ENCODE results near the gene LUZP2.

Gene LUZP2

DNA sequence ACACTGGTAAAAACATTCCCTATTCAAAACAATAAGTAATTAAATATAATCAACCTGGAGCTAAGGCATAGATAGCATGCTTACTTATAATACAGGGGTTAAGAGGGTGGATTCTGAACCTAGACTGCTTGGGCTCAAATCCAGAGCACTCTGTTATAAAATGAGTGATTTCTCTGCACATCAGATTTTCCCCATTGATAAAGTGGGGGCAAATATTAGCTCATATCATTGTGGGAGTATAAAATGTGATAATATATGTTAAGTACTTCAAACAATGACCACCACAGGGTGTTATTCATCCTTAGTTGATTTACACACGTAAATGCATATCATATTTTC, 139.4 kb downstream of the LUZP2 start:
- no peak overlapping the region for H3K4me3 ChIP-seq (ENCODE audit: low read length)
- no peaks in the 10 kb centered on the region for H3K9me2 ChIP-seq (replicated peaks; ENCODE audit: control insufficient read depth, low read length)
- no peaks in the 10 kb centered on the region for H4K20me1 ChIP-seq (ENCODE audit: control insufficient read depth, insufficient read depth, low read depth, low read length)
- TF ChIP-seq, protein P1, sequence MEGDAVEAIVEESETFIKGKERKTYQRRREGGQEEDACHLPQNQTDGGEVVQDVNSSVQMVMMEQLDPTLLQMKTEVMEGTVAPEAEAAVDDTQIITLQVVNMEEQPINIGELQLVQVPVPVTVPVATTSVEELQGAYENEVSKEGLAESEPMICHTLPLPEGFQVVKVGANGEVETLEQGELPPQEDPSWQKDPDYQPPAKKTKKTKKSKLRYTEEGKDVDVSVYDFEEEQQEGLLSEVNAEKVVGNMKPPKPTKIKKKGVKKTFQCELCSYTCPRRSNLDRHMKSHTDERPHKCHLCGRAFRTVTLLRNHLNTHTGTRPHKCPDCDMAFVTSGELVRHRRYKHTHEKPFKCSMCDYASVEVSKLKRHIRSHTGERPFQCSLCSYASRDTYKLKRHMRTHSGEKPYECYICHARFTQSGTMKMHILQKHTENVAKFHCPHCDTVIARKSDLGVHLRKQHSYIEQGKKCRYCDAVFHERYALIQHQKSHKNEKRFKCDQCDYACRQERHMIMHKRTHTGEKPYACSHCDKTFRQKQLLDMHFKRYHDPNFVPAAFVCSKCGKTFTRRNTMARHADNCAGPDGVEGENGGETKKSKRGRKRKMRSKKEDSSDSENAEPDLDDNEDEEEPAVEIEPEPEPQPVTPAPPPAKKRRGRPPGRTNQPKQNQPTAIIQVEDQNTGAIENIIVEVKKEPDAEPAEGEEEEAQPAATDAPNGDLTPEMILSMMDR (IDR thresholded peaks at IDR 0.05; ENCODE audit: low read depth, low read length, poor library complexity, severe bottlenecking), result no peak
- TF ChIP-seq EZH2phosphoT487 (IDR thresholded peaks at IDR 0.05; ENCODE audit: borderline replicate concordance, low read length), result no peak
- no peak overlapping the region for H3K4me2 ChIP-seq (ENCODE audit: low read length)
- H3K4me1 ChIP-seq (ENCODE audit: control insufficient read depth, low read length), result no peaks in the 10 kb centered on the region
- H3K27me3 ChIP-seq (ENCODE audit: control insufficient read depth, low read length), result no peaks in the 10 kb centered on the region
- H3K27ac ChIP-seq (ENCODE audit: low read depth, low read length), result no peak overlapping the region
- no peaks in the 10 kb centered on the region for H3K36me3 ChIP-seq (ENCODE audit: control insufficient read depth, low read length)
- H3F3A ChIP-seq (ENCODE audit: control insufficient read depth, insufficient read depth), result no peaks in the 10 kb centered on the region
- no peaks in the 10 kb centered on the region for H3K79me2 ChIP-seq (ENCODE audit: control insufficient read depth, low read length)
- H3K9me3 ChIP-seq (ENCODE audit: control insufficient read depth, insufficient read depth, low read length), result no peaks in the 10 kb centered on the region

DNA sequence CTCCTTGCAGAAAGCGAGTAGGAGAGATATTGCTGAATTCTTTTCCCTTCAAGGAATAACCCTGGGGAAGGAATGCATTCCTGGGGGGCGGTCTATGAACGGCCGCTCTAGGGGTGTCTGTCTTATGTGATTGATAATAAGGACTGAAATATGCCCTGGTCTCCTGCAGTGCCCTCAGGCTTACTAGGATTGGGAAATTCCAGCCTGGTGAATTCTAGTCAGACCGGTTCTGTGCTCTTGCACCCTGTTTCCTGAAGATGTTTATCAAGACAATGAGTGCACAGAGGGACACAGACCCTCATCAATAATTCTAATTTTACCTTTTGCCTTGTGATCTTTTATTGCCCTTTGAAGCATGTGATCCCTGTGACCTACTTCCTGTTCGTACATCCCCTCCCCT, 140.7 kb downstream of the LUZP2 start:
- Histone ChIP-seq H3K27me3 (ENCODE audit: control insufficient read depth, low read length) (no peaks in the 10 kb centered on the region), H3K79me2 (ENCODE audit: control insufficient read depth, low read length) (no peaks in the 10 kb centered on the region), H3K4me2 (ENCODE audit: low read length) (no peak overlapping the region), H3K36me3 (ENCODE audit: control insufficient read depth, low read length) (no peaks in the 10 kb centered on the region), H3K9me2 (replicated peaks; ENCODE audit: control insufficient read depth, low read length) (no peaks in the 10 kb centered on the region), H3K27ac (ENCODE audit: low read depth, low read length) (no peak overlapping the region), H4K20me1 (ENCODE audit: control insufficient read depth, insufficient read depth, low read depth, low read length) (no peaks in the 10 kb centered on the region), H3K9me3 (ENCODE audit: control insufficient read depth, insufficient read depth, low read length) (no peaks in the 10 kb centered on the region), H3K4me1 (ENCODE audit: control insufficient read depth, low read length) (no peaks in the 10 kb centered on the region), H3F3A (ENCODE audit: control insufficient read depth, insufficient read depth) (no peaks in the 10 kb centered on the region), H3K4me3 (ENCODE audit: low read length) (no peak overlapping the region)
- TF ChIP-seq, protein P1 (IDR thresholded peaks at IDR 0.05; ENCODE audit: low read depth, low read length, poor library complexity, severe bottlenecking), result no peak

DNA sequence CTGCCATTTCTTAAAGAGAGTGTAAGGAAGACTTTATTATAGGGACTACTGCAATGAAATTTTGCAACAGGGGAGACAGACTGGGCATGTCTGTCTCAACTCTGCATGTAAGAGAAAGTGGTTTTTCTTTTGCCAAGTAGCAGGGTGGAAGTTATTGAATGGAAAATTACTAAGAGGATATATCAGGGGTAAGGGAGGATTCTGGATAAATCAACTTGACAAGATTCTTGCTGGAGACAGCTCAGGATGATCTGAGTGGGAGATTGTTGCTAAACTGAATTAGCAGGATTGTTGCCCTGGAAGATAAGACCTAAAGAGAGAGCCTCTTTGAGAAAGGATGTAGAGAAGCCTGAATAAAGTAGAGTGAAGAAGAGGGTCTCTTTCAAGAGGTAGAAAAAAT, 145.8 kb downstream of the LUZP2 start:
- H3K27ac ChIP-seq (ENCODE audit: low read depth, low read length), result no peak overlapping the region
- no peak for TF ChIP-seq EZH2phosphoT487 (IDR thresholded peaks at IDR 0.05; ENCODE audit: borderline replicate concordance, low read length)
- TF ChIP-seq, protein P1 (IDR thresholded peaks at IDR 0.05; ENCODE audit: low read depth, low read length, poor library complexity, severe bottlenecking), result no peak
- no peaks in the 10 kb centered on the region for H3K9me2 ChIP-seq (replicated peaks; ENCODE audit: control insufficient read depth, low read length)

DNA sequence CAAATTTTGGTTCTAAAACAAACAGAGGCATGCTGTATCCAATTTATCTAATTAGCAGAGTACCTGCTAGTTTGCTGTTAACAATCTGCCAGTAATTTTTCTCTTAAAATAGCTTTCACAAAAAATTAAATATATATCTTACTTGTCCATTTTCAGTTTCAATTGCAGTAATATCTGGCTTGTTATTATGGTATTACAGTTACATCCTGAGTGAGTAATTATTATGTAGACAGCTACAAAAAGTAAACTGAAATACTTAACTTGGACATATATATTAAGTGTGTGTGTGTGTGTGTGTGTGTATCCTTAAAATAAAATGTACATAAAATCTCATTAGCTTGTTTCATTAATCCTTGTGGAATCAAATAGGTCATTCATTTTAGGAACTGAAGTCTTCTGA, 148.7 kb downstream of the LUZP2 start:
- no peaks in the 10 kb centered on the region for H3K79me2 ChIP-seq (ENCODE audit: control insufficient read depth, low read length)
- no peaks in the 10 kb centered on the region for H3F3A ChIP-seq (ENCODE audit: control insufficient read depth, insufficient read depth)
- H3K36me3 ChIP-seq (ENCODE audit: control insufficient read depth, low read length), result no peaks in the 10 kb centered on the region
- no peaks in the 10 kb centered on the region for H4K20me1 ChIP-seq (ENCODE audit: control insufficient read depth, insufficient read depth, low read depth, low read length)
- H3K9me3 ChIP-seq (ENCODE audit: control insufficient read depth, insufficient read depth, low read length), result no peaks in the 10 kb centered on the region
- no peaks in the 10 kb centered on the region for H3K4me1 ChIP-seq (ENCODE audit: control insufficient read depth, low read length)
- no peak overlapping the region for H3K27ac ChIP-seq (ENCODE audit: low read depth, low read length)
- H3K9me2 ChIP-seq (replicated peaks; ENCODE audit: control insufficient read depth, low read length), result no peaks in the 10 kb centered on the region
- no peaks in the 10 kb centered on the region for H3K27me3 ChIP-seq (ENCODE audit: control insufficient read depth, low read length)
- no peak overlapping the region for H3K4me2 ChIP-seq (ENCODE audit: low read length)
- no peak overlapping the region for H3K4me3 ChIP-seq (ENCODE audit: low read length)
- TF ChIP-seq, protein P1 (IDR thresholded peaks at IDR 0.05; ENCODE audit: low read depth, low read length, poor library complexity, severe bottlenecking), result no peak
- no peak for TF ChIP-seq EZH2phosphoT487 (IDR thresholded peaks at IDR 0.05; ENCODE audit: borderline replicate concordance, low read length)

More for the DNA sequence above, 145.8 kb downstream of the LUZP2 start:
- Histone ChIP-seq H3K4me3 (ENCODE audit: low read length) (no peak overlapping the region), H4K20me1 (ENCODE audit: control insufficient read depth, insufficient read depth, low read depth, low read length) (no peaks in the 10 kb centered on the region), H3K4me2 (ENCODE audit: low read length) (no peak overlapping the region), H3K36me3 (ENCODE audit: control insufficient read depth, low read length) (no peaks in the 10 kb centered on the region), H3F3A (ENCODE audit: control insufficient read depth, insufficient read depth) (no peaks in the 10 kb centered on the region), H3K27me3 (ENCODE audit: control insufficient read depth, low read length) (no peaks in the 10 kb centered on the region), H3K79me2 (ENCODE audit: control insufficient read depth, low read length) (no peaks in the 10 kb centered on the region), H3K9me3 (ENCODE audit: control insufficient read depth, insufficient read depth, low read length) (no peaks in the 10 kb centered on the region), H3K4me1 (ENCODE audit: control insufficient read depth, low read length) (no peaks in the 10 kb centered on the region)

All from DOHH2 (cell line).